Breast epithelium (tissue), 4 donors: ENCODE measurements around the gene CBX2. TPM values are rescaled to one million over a fixed set of nuclear protein-coding genes. Genes with fewer than 3 reads are reported as not detected.

Source experiments
- DNase-seq, 2 donors: peaks; one replicate each; pipeline ENCODE4 v3.0.0-alpha.2; 2019; ENCODE audit warnings: low spot score in 2 of 2
- H3K27ac ChIP-seq, 2 donors: fragments of 200-600 bp; sonication (generic) in 1 of 2; one replicate each; pipeline ENCODE4 v1.5.1; 2016 to 2019; ENCODE audit warnings: mild to moderate bottlenecking in 1 of 2
- H3K27me3 ChIP-seq, 2 donors: fragments of 200-600 bp; sonication (generic) in 1 of 2; one replicate each; pipeline versions ENCODE4 v1.5.1 to v1.6.0; 2017 to 2019; ENCODE audit warnings: control low read depth in 1 of 2, mild to moderate bottlenecking in 1 of 2
- H3K36me3 ChIP-seq: fragments of 200-600 bp; one replicate; pipeline ENCODE4 v1.5.1; 2019
- H3K4me1 ChIP-seq, 2 donors: fragments of 200-600 bp; sonication (generic); one replicate each; pipeline ENCODE4 v1.5.1; 2016 to 2019; ENCODE audit warnings: control low read depth in 1 of 2
- H3K4me3 ChIP-seq, 3 donors: fragments of 200-600 bp; sonication (generic); 1 replicate in 2 of 3; 2 replicates in 1 of 3; pipeline ENCODE4 v1.5.1; 2016 to 2019; ENCODE audit warnings: mild to moderate bottlenecking in 3 of 3, moderate library complexity in 2 of 3
- H3K9me3 ChIP-seq, 2 donors: fragments of 200-600 bp; sonication (generic) in 1 of 2; one replicate each; pipeline ENCODE4 v1.5.1; 2016 to 2019; ENCODE audit warnings: control low read depth in 1 of 2
- CTCF ChIP-seq, 3 donors: fragments of 450-650 bp; IDR thresholded peaks; one replicate each; pipeline ENCODE4 v1.5.1; 2016 to 2017; ENCODE audit warnings: antibody characterized with exemption in 3 of 3, mild to moderate bottlenecking in 3 of 3, moderate library complexity in 3 of 3
- POLR2A ChIP-seq: fragments of 450-650 bp; IDR thresholded peaks from one replicate; pipeline ENCODE4 v1.6.1; 2016; ENCODE audit warnings: antibody characterized with exemption, mild to moderate bottlenecking, moderate library complexity
- POLR2AphosphoS5 ChIP-seq, 3 donors: sonication (generic); formaldehyde crosslinking; IDR thresholded peaks; one replicate each; pipeline ENCODE4 v1.6.1; 2017; ENCODE audit warnings: antibody characterized with exemption in 3 of 3
- intact Hi-C: fragments of 100-400 bp; cut with DNase I; formaldehyde crosslinking; loops from one replicate; pipeline ENCODE4 v1.15.1; 2023; ENCODE audit warnings: low total_unique reads
- total RNA-seq, 3 donors: library from RNA; depleted of rRNA; stranded (reverse); fragments of >200 nt; gene quantifications; one replicate each; pipeline ENCODE4 v1.1.0, GENCODE V29; 2016

The CBX2 gene
- total RNA-seq, 3 donors from 2014 or later = 1.2 to 2.2 (median 2.0) TPM

- H3K27me3 ChIP-seq = no peaks in the 10 kb centered on the region
- H3K9me3 ChIP-seq = no peaks in the 10 kb centered on the region
- TF ChIP-seq POLR2AphosphoS5 (IDR thresholded peaks at IDR 0.05) (no peak), POLR2A (no peak), CTCF (IDR thresholded peaks at IDR 0.05) (no peak)
- no peak within 1 kb of the TSS for H3K27ac ChIP-seq
- no peaks in the 10 kb centered on the region for H3K36me3 ChIP-seq
- H3K4me1 ChIP-seq = no peaks in the 10 kb centered on the region
- H3K4me3 ChIP-seq = no peak within 1 kb of the TSS
- intact Hi-C loops = loop anchor here (2.0 kb wide), 1 partner anchor 730 kb away; no protein-coding TSS in a partner anchor
- no peak for DNase-seq
Measured at GRCh38 chr17:79730769-79731483, 47.0 kb upstream of the CBX2 start, which contains the start of gene ENPP7. ENPP7 (plus strand) TSS chr17:79730943; CDS start chr17:79731140, 197 bp downstream.

DNA sequence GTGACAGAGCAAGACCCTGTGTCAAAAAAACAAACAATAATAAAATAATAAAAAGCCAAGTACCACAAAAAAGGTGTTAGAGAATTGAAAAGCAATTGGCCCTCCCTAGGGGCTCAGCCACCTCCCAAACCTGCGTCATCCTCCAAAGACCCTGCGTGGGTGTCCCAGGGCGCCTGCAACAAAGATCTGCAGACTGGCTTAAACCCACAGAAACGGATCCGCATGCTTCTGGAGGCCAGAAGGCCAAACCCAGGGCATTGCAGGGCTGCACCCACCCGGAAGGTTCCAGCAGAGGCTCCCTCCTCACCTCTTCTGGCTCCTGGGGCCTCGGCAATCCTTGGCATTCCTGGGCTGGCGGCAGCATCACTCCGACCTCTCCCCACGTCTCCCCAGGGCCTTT is 45.7 kb upstream of the CBX2 start:
- no peaks in the 10 kb centered on the region for H3K4me1 ChIP-seq
- intact Hi-C loops = no loop called here
- H3K27me3 ChIP-seq = no peaks in the 10 kb centered on the region
- no peak overlapping the region for H3K27ac ChIP-seq
- DNase-seq = no peak
- no peak overlapping the region for H3K4me3 ChIP-seq
- TF ChIP-seq POLR2AphosphoS5 (IDR thresholded peaks at IDR 0.05) (no peak), POLR2A (no peak), CTCF (IDR thresholded peaks at IDR 0.05) (no peak)
- H3K36me3 ChIP-seq = no peaks in the 10 kb centered on the region
- H3K9me3 ChIP-seq = no peaks in the 10 kb centered on the region

DNA sequence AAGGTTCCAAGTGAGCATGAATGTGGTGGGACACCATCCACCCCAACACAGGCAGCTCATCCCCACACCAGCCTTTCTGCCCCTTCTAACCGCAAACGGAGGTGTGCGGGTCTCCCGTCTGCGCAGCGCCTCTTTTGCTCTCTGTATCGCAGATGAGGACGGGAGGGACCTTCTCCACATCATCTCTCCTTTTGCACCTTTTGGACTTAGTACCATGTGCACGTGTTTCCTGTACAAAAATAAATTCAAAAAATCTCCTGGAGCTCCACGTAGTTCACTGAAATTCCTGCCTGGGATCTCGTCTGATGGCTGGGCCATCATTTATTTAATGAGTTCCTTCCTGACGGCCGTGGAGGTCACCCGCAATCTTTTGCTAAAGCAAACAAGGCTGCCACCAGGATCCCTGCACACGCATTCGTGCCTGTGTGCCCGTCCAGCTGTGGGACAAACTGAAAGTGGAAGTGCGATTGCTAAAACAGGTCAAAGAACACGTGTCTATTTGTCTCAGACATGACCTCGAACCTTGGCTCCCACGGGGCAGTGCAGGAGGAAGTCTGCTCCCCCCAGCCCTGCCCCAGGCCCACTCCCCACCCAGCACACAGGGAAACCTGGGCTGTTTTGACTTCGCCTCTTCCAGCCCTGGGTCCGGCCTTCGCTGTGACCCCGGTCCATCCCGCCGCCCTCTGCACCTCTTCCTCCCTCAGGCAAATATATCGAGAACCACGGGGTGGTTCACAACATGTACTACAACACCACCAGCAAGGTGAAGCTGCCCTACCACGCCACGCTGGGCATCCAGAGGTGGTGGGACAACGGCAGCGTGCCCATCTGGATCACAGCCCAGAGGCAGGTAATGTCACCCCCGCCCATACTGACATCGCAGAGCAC is 44.9 kb upstream of the CBX2 start:
- no peak for DNase-seq
- intact Hi-C loops = no loop called here
- TF ChIP-seq POLR2AphosphoS5 (IDR thresholded peaks at IDR 0.05) = no peak
- no peak for TF ChIP-seq POLR2A
- no peak for TF ChIP-seq CTCF (IDR thresholded peaks at IDR 0.05)
- Histone ChIP-seq H3K36me3 (no peaks in the 10 kb centered on the region), H3K4me3 (peak overlapping the region in 2 of 3 donors; percentile 13 to 33), H3K27ac (no peak overlapping the region), H3K9me3 (no peaks in the 10 kb centered on the region), H3K4me1 (no peaks in the 10 kb centered on the region), H3K27me3 (peaks cover 0 to 1% of the 10 kb centered on the region in 2 donors)

DNA sequence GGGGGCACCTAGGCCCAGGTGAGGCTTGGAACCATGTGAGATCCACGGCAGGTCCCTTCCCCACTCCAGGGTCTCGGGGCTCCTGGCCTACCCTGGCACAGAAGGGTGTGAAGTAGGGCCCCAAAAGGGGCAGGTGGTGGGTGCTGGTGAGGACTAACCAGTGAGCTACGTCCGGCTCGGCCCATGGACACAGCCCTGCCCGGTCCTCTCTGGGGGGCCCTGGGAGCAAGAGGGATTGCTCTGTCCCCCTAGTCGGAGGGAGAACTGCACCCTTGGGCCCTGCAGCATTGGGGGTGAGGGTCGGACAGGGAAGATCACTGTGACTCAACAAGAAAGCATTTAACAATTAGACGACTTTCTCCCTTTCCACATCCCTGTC is 44.3 kb upstream of the CBX2 start:
- Histone ChIP-seq H3K4me3 (no peak overlapping the region), H3K36me3 (no peaks in the 10 kb centered on the region), H3K9me3 (no peaks in the 10 kb centered on the region), H3K4me1 (no peaks in the 10 kb centered on the region), H3K27me3 (peaks cover 0 to 4% of the 10 kb centered on the region in 2 donors), H3K27ac (no peak overlapping the region)
- intact Hi-C loops = no loop called here
- no peak for DNase-seq
- TF ChIP-seq POLR2AphosphoS5 (IDR thresholded peaks at IDR 0.05) = no peak
- no peak for TF ChIP-seq CTCF (IDR thresholded peaks at IDR 0.05)
- TF ChIP-seq POLR2A = no peak

DNA sequence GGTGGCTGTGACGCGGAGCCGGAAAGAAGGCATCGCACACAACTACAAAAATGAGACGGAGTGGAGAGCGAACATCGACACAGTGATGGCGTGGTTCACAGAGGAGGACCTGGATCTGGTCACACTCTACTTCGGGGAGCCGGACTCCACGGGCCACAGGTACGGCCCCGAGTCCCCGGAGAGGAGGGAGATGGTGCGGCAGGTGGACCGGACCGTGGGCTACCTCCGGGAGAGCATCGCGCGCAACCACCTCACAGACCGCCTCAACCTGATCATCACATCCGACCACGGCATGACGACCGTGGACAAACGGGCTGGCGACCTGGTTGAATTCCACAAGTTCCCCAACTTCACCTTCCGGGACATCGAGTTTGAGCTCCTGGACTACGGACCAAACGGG is 42.9 kb upstream of the CBX2 start:
- Histone ChIP-seq H3K36me3 (no peaks in the 10 kb centered on the region), H3K27ac (no peak overlapping the region), H3K4me1 (no peaks in the 10 kb centered on the region), H3K4me3 (no peak overlapping the region), H3K27me3 (peaks cover 0 to 10% of the 10 kb centered on the region in 2 donors), H3K9me3 (no peaks in the 10 kb centered on the region)
- TF ChIP-seq POLR2AphosphoS5 (IDR thresholded peaks at IDR 0.05) = no peak
- no peak for TF ChIP-seq POLR2A
- intact Hi-C loops = no loop called here
- DNase-seq = no peak
